Measurements from ENCODE around the gene CAND2. TPM values are rescaled to one million over a fixed set of nuclear protein-coding genes. Genes with fewer than 3 reads are reported as not detected.
A peak's percentile ranks its signal among the peaks of the same experiment; 100 is the strongest.
"Not testable (repeated sequence)": the region's sequence is repeated elsewhere in the genome, so short reads cannot be mapped to it uniquely, and the experiment has no call there.

The CAND2 gene
- total RNA-seq, 1 donor from 2014 or later, result 2.6 TPM

DNA sequence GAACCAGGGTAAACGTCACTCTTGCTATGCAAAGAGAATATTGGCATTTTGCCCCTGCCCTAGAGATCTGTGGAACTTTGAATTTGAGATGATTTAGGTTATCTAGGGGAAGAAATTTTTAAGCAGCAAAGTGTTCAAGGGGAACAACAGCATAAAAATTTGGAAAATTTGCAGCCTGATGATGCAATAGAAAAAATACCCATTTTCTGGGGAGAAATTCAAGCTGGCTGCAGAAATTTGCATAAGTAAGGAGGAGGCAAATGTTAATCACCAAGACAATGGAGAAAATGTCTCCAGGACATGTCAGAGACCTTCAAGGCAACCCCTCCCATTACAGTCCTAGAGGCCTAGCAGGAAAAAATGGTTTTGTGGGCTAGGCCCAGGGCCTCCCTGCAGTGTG, 49.3 kb downstream of the CAND2 start:
- no peak for DNase-seq (ENCODE audit: extremely low read depth, low read depth, low spot score)

DNA sequence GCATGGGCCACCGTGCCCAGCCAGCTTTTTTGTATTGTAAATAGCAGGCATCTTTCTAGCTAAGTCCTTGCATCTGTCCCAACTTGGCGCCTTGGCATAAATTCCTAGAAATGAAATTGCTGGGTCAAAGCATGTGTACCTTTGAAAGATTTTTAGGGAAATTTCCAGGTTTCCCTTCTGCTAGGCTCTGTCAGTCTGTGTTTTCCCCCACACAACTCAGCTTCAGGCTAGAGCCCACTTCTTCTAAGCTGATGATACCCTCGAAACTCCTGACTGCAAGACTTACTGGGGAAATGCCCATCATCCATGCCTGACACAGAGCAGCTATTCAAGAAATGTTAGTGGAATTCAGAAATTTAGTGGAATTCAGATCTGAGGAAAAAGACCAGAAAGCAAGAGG, 55.7 kb downstream of the CAND2 start:
- no peak for DNase-seq (ENCODE audit: extremely low read depth, low read depth, low spot score)

DNA sequence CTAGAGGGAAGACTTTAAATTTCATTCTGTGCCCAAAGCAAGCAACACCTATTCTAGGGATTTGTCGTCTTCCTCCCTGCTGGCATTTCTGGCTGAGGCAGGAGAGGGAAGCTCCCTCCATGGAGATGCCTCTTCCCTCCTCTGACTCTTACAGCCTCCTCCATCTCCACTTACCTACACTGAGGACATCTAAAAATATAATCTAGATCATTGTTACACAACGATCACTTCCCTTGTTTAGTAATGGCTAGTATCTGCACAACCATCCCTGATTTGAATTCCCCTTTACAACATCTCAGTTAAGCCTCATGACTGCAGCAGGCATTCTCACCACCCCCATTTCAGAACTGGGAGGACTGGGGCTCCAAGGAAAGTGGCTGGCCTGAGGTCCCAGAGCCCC, 57.4 kb downstream of the CAND2 start:
- DNase-seq (ENCODE audit: extremely low read depth, low read depth, low spot score), result not testable (repeated sequence)

DNA sequence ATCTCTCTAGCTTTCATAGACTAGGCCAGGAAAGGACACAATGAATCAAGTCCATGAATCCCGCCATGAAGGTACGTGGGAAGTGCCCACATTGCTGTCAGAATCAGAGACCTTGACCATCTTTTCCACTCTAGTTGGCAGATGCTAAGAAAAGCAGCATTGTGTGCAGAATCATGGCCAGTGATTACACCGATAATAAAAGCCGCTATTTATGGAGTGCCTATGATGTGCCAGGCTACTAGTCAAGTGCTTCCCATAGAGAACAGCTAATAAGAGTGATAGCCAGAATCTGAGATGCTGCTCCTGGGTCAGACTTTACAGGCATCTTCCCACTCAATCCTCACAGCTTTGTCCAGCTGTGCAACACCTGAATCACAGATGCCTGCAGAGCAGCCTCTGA, 58.1 kb downstream of the CAND2 start:
- DNase-seq (ENCODE audit: extremely low read depth, low read depth, low spot score), result no peak

DNA sequence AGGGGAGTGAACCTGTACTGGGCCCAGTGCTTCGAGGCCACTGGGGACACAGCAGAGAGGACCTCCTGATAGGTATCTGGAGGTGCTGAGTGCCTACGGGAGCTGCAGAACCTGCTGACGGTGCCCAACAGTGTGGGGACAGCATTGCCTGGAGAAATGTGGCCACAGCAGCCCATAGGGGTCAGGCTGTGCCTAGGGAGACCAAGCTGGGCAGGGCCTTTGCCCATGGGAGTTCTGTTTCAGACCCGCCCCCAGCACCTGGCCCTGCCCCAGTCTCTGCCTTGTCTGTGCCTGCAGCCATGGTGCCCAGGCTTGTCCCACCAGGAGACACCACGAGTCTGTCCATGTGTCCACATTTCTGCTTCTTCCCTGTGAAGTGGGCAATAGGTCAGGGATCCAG, 60.1 kb downstream of the CAND2 start:
- DNase-seq (ENCODE audit: extremely low read depth, low read depth, low spot score), result no peak

DNA sequence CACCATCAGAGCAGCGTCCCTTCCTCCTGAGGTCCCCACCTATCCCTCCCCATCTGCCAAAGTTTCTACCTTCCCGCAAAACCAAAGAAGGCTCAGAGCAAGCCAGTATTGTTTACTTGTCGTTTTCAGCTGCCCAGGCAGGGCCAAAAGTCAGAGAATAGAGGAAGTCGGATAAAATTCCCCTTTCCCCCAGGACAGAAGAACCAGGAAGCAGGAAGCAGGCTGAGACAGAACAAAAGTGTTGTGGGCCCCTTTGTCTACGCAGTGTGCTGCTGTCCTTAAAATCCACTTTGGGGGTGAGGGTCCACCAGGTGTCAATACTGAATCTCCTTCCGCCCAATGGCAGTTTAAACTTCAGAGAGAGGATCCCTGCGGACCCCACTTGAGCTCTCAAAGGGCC, 63.4 kb downstream of the CAND2 start:
- DNase-seq (ENCODE audit: extremely low read depth, low read depth, low spot score), result no peak

DNA sequence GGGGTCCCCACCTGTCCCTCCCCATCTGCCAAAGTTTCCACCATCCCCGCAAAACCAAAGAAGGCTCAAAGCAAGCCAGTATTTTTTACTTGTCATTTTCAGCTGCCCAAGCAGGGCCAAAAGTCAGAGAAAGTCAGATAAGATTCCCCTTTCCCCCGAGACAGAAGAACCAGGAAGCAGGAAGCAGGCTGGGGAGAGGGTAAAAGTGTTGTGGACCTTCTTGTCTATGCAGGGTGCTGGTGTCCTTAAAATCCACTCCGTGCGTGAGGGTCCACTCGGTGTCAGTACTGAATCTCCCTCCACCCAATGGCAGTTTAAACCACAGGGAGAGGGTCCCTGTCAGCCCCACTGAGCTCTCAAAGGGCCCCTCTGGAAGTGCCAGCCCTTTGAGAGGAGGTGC, 65.1 kb downstream of the CAND2 start:
- DNase-seq (ENCODE audit: extremely low read depth, low read depth, low spot score), result no peak

DNA sequence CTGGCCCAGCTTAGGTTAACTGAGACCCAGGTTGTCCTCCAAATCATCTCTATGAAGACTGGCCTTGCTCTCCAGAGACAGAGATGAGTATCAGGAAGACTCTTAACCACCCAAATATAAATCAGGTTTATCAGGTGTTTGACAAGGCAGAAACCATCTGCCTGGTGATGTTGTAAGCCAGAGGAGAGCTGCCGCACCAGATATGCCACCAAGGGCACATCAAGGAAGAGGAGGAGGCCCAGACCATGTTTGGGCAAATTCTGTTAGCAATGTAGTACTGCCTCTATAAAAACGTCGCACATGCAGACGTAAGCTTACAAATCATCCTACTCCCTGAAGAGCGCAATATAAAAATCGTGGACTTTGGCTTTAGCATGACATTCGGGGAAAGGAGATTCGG, 65.9 kb downstream of the CAND2 start:
- DNase-seq (ENCODE audit: extremely low read depth, low read depth, low spot score), result no peak

DNA sequence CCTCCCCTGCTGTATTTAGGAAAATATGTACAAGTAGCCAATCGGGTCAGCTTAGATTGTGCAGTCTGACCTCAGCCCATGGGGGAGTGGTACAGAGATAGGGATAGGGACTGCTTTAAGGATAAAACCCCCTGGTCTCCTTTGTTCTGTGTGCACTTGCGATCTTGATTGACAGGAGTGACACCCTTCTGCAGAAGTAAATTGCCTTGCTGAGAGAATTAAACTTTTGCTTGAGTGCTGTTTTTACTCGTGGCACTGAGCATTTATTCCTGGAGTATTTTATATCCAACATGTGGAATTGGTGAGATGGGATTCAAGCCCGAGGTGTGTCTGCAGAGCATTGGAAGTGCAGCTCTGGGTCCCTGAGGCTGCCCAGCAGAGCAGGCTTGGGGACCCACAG, 68.8 kb downstream of the CAND2 start:
- no peak for DNase-seq (ENCODE audit: extremely low read depth, low read depth, low spot score)

DNA sequence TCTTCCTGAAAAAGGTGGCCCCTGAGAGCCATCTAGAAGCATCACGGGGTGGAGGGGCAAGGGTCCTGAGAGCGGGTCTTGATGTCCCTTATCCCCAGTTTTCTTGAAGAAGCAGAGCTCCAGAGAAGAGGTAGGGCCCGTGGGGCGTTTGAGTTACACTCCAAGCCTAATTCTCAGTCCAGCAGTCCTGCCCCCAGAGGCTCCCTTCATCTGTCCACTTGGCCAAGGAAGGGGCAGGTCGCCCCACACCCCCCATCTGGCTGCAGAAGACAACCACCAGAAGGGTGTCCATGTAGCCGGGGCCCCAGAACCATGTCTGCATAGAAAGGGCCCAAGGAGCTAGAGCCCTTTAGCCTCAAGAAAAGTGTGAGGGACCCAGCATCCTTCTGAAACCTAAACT, 70.4 kb downstream of the CAND2 start:
- no peak for DNase-seq (ENCODE audit: extremely low read depth, low read depth, low spot score)

DNA sequence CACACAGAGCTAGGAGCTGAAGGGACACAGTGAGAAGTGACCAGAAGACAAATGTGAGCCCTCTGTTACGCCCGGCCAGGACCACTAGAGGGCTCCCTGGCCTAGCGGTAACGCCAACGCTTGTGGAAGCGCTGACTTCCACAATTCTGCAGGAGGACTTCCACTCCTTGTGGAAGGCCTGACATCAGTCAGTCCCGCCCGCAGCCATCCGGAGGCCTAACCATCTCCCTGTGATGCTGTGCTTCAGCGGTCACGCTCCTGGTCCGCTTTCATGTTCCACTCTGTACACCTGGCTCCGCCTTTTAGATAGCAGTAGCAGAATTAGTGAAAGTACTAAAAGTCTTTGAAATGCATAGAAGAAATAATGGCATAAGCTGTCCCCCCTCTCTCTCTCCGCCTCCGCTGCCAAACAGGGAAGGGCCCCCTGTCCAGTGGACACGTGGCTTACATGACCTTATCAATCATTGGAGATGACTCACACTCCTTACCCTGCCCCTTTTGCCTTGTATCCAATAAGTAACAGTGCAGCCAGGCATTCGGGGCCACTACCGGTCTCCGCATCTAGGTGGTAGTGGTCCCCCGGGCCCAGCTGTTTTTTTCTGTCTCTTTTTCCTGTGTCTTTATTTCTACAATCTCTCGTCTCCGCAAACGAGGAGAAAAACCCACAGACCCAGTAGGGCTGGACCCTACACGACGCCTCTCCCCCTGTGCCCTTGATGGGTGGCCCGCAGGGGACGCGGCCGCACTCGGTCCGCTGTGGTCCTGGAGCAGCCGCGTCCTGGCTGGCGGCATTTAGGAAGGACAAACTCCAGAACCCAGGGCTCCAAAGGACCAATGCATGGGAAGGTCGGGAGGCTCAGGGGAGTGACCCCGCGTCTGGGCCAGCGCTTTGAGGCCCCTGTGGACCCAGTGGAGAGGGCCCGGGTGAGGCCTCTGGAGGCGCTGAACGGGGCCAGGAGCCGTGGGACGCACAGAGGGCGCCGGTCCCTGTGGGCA, 71.9 kb downstream of the CAND2 start:
- peak; percentile 55 for DNase-seq (ENCODE audit: extremely low read depth, low read depth, low spot score)

DNA sequence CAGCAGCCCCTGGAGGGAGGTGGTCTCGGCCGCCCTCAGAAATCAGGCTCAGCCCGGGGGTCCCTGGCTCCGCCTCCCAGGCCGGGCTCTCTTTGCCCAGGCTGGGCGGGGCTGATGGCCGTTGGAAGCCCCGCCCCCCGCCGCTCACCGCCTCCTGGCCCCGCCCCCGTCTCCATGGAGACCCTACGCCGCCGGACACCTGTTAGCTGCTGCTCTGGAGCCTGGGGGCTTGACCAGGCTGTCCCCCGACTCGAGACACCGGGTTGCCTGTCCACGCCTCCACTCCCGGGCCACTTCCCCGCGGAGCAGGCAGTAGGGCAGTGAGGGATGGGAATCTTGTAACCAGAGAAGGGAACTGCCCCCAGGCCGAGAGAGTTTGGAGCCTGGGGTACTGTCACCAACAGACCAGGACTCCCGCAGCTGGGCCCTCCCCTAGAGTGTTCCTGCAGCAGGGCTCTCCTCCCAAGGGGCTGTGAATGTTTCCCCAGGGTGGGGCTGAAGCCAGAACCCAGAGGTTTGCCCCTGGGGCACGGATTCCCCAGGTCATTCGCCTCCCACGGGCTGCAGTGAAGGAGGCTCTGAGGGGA, 72.6 kb downstream of the CAND2 start:
- DNase-seq (ENCODE audit: extremely low read depth, low read depth, low spot score), result no peak

DNA sequence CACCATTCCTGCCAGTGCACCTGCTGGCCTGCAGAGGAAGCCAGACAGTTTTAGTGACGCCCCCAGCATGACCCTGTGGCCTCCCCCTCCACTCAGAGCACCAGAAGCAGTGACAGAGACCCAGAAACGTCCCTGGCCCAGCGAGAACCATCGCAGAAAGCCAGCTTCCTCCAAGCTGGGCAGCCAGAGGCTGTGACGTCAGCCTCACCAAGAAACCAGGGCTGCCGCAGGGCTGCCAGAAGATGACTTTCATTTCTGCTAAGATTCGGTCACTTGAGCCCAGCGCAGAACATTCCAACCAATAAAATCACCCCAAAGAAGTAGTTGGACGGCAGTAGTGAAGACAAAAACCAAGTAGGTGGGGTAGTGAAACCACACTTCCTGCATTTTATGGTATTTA, 74.5 kb downstream of the CAND2 start:
- no peak for DNase-seq (ENCODE audit: extremely low read depth, low read depth, low spot score)

DNA sequence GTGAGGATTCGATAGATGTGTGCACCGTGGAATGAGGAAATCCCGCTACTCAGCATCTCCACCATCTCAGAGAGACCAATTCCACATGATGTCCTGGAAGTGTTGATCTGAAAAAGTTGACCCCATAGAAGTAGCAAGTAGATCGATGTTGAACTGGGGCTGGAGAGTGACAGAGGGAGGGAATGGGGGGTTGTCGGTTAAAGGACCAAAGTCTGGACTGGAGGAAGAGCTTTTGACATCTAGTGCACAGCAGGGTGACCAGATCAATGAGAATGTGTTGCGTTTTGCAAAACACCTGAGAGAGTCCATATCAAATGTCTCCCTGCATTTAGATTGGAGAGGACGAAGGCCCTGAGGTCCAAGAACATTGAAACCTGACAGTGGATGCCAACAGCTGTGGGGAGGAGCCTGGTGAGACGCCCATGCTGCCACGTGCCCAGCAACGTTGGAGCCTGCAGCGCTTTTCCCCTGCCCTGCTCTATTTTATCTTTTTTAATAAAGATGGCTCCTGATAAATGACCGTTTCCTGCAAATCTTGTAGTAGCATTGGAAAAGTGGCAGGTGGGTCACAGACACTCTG, 75.0 kb downstream of the CAND2 start:
- no peak for DNase-seq (ENCODE audit: extremely low read depth, low read depth, low spot score)

DNA sequence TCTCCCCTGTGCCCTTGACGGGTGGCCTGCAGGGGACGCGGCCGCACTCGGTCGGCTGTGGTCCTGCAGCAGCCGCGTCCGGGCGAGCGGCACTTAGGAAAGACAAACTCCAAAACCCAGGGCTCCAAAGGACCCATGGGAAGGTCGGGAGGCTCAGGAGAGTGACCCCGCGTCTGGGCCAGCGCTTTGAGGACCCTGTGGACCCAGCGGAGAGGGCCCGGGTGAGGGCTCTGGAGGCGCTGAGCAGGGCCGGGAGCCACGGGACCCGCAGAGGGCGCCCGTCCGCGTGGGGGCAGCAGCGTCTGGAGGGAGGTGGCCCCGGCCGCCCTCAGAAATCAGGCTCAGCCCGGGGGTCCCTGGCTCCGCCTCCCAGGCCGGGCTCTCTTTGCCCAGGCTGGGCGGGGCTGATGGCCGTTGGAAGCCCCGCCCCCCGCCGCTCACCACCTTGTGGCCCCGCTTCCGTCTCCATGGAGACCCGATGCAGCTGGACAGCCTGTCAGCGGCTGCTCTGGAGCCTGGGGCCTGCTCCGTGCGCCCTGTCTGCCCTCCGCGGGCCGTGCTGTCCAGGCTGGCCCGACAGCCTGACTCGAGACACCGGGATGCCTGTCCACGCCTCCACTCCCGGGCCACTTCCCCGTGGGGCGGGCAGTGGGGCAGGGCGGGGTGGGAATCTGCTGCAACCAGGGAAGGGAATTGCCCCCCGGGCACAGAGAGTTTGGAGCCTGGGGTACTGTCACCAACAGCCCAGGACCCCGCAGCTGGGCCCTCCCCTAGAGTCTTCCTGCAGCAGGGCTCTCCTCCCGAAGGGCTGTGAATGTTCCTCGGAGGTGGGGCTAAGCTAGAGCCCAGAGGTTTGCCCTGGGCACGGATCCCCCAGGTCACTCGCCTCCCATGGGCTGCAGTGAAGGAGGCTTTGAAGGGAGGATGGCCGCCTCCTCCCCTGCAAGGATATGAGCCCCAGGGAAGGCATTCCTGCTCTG, 79.7 kb downstream of the CAND2 start:
- no peak for DNase-seq (ENCODE audit: extremely low read depth, low read depth, low spot score)

DNA sequence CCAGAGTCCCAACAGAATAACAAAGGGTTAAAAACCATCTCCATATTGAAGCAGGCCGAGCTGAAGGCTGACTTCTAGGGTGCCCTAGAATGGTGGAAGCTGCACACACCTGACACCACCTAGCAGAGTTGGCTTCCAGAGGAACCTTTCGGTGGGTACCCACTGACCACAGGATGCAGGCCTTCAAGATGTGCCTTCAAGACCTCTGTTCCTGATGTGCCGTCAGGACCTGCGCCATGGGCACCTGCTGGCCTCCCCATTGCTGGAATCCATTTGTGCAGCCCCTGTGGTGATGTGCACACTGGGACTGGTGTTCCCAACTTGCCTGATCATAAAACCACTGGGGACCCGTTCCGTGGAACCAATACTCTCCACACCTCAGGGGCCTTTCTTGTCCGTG, 80.6 kb downstream of the CAND2 start:
- no peak for DNase-seq (ENCODE audit: extremely low read depth, low read depth, low spot score)

DNA sequence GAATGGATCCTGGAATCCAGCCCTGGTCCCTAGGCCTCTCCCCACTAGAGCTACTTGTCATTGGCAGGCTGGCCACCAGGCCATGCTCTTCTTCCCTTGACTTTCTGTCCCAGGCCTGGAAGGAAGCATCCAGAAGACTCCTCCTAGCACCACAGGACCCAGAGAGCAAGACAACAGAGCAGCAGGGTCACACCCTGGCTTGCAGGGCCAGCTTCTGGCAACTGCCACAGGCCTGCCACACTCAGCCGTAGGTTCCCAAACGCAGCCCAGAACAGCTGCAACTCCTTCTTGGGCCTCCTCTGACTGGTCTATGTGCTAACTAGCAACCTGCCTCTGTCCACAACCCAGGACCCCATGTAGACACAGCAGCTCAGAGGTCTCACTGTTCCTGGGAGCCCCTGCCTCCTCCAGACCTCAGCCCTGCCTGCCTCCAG, 81.7 kb downstream of the CAND2 start:
- DNase-seq (ENCODE audit: extremely low read depth, low read depth, low spot score), result no peak

DNA sequence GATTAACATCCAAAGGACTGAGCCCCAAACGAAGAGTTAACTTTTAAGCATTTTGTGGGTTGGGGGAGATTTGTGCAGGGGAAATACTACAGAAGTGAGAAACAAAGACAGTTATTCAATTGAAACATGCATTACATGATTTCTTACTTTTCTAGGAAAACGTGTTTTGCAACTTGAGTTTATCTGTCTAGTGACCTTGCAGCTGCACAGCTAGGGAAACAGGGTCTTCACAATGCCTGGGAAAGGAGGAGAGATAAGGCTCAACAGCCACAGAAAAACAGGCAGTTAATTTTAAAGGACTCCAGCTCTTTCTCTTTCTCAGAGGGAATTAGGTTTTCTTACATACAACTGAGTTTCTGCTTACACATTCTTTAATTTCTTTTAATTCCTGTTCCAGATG, 82.3 kb downstream of the CAND2 start:
- DNase-seq (ENCODE audit: extremely low read depth, low read depth, low spot score), result not testable (repeated sequence)

DNA sequence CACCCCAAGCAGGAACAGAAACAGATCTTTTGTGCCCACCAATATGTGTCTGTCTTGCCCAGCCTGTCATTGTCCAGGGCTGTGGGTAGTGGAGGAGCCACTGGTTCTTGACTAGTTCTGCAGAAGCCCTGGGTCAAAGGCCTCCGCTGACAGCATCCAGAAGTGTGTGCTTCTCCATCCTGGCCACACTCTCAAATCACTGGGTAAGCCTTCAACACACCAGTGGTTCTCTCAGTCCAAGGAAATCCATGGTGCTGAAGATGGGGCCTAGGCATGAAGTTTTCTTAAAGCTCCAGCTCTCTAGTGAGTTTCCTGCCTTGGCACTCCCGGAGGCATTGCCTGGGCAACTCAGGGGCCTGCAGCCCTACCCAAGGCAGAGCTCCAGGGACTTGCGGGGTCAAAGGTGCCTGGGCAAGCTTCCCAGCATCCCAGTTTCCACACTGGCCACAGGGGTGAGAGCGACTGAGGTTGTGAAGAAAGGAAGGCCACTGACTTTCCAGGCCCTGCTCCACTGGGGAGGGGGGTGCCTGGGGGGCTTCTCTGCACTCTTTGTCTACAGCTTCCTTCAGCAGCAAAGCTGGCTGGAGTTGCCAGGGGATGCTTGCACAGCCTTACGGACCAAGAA, 82.8 kb downstream of the CAND2 start:
- DNase-seq (ENCODE audit: extremely low read depth, low read depth, low spot score), result no peak

DNA sequence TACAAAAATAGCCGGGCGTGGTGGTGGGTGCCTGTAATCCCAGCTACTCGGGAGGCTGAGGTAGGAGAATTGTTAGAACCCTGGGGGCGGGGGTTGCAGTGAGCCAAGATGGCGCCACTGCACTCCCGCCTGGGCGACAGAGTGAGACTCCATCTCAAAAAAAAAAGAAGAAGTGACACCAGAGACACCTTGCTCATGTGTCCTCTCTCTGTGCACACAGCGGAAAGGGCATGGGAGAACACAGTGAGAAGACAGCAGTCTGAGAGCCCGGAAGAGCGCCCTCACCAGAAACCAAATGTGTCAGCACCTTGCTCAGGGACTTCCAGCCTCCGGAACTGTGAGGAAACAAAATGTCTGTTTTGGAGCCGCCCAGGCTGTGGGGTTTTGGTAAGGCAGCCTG, 85.4 kb downstream of the CAND2 start:
- not testable (repeated sequence) for DNase-seq (ENCODE audit: extremely low read depth, low read depth, low spot score)

Measured in glomerular endothelial cell (primary cell).